DMS114 treated with DMSO at 0.1 percent for 48 hours (cell line): Measurements from ENCODE around the gene MEGF9.
"Not testable (repeated sequence)": the region's sequence is repeated elsewhere in the genome, so short reads cannot be mapped to it uniquely, and the experiment has no call there.

ENCODE experiments used
- DNase-seq: peaks from one replicate; lab custom pipeline; 2025; ENCODE audit not compliant: unreplicated experiment; lab: John Stamatoyannopoulos, UW

The MEGF9 gene

GRCh38 chr9:120662513-120662912 is 51.8 kb downstream of the MEGF9 start:
- no peak for DNase-seq

DNA sequence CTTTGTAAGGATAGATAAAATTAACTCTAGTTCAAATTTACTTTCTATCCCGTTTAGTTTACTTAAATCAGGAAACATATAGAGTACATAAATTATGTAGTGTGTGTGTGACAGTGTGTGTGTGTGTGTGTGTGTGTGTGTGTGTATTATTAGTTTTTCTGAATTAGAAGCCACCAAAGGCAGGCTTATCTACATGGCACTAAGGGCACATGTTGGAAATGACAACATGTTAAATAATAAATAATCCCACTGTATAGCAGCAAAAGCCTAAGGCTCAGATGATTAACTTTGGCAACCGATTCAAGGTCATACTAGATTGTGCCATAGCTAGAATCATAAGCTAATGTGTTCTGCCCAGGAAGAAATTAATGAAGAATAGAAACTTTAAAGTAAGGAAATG is 54.6 kb downstream of the MEGF9 start:
- no peak for DNase-seq

DNA sequence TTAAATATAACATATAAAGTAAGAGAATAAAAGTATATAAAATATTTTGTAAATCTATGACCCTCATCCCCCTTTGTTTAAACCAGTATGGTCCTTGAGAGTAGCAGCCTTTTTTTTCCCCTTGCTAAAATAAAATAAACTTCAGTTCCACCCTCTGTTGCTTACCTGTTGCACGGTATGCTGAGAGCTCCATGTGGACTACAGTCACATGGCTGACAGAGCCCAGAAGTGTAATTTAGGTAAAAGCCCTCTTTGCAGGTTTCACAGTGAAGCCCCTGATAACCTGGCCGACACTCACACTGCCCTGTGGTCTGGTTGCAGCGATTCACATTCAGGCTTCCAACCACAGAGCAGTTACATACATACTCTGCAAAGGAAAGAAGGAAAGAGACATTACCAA is 55.1 kb downstream of the MEGF9 start:
- DNase-seq, result no peak

DNA sequence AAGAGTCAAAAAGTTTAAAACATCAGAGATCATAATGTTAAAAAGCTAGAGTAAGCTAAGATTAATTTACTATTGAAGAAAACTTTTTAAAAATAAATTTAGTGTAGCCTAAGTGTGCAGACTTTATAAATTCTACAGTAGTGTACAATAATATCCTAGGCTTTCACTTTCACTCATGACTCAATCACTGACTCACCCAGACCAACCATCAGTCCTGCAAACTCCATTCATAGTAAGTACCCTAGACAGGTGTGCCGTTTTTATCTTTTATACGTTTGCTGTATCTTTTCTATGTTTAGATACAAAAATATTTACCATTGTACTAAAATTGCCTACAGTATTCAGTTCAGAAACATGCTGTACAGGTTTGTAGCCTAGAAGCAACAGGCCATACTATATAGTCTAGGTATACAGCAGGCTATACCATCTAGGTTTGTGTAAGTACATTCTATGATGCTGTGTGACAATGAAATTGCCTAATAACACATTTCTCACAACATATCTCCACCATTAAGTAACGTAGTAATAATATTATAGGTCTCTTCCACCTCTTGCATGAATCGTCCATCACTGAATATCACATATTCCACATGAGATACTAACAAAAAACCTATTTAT is 59.2 kb downstream of the MEGF9 start:
- no peak for DNase-seq

GRCh38 chr9:120654272-120654671 is 60.0 kb downstream of the MEGF9 start:
- DNase-seq, result no peak

DNA sequence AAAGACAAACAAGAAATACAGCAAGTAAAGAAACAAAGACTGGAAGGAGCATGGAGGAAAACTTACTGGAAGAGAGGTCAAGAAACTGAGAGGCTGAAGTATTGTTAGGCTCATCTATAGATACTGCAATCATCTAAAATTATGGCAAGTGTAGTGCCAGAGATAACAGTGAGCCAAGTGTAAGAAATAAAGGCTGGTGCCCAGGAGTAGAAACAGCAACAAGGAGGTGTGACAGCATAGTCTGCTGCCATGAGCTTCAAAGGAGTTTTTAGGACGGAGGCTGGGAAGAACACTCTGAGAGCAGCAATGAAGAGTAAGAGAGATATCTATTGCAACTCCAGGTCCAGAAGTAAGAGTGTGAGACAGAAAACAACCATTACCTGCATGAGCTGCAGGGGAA is 60.5 kb downstream of the MEGF9 start:
- no peak for DNase-seq

GRCh38 chr9:120652934-120653333 is 61.3 kb downstream of the MEGF9 start:
- DNase-seq, result no peak

DNA sequence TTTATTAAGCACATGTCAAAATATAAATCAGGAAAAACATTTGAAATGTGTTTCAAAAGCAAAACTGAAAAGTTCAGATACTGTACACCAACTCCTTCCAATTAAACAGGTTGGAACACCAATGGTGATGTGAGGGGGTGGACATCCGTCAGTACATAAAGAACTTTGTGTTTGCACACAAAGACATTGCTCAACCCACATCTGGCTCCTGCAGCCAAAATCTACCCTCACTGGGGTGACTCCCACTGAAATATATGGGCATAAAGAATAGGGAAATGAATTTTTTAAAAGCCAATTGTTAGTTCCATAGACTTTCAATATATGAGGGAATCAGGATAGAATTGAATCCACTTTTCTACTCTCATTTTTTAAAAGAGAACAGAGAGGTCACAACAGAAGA is 63.9 kb downstream of the MEGF9 start:
- no peak for DNase-seq

DNA sequence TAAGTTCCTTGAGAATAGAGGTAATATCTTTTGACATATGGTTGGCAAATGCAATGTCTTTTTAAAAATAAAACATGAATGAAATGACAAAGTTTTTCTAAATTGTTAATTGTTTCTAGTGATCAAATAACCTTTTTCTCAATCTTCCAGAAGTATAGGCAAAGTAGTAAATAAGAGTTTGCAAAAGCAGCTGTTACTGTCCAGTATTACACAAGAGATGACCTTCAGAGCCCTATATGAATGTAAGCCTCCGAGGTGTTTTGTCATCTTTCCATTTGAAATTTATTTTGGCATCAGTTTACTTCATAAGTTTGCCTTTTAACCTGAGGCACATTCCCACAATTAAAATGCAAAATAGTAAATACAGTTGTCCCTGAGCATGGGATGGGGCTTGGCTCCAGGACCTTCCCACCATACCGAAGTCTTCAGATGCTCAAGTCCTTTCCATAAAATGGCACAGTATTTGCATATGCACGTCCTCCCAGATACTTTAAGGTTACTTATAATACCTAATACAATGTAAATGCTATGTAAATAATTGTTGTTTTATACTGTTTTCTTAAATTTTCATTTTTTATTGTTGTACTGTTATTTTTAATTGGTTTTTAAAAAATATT is 65.6 kb downstream of the MEGF9 start:
- DNase-seq, result no peak

DNA sequence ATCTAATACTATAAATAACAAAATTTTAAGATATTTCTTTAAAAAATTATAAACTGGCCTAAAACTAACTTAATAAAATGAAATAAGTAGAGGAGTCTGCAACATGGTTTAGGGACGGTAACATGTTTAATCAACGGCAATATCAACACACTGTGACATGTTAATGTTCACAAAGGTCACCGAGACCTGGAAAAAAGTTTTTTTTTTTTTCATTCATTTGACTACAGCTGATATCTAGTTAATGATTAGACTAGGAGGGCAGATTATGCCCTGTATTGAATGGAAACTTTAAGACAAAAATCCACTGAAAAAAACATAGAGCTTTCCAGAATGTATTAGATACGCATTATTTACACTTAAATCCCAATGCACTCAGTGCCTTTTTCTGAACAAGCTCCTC is 67.3 kb downstream of the MEGF9 start:
- DNase-seq, result no peak

- no peak for DNase-seq
Observed at GRCh38 chr9:120645760-120646159, 68.5 kb downstream of the MEGF9 start.

GRCh38 chr9:120643061-120643460 is 71.2 kb downstream of the MEGF9 start:
- DNase-seq, result no peak

DNA sequence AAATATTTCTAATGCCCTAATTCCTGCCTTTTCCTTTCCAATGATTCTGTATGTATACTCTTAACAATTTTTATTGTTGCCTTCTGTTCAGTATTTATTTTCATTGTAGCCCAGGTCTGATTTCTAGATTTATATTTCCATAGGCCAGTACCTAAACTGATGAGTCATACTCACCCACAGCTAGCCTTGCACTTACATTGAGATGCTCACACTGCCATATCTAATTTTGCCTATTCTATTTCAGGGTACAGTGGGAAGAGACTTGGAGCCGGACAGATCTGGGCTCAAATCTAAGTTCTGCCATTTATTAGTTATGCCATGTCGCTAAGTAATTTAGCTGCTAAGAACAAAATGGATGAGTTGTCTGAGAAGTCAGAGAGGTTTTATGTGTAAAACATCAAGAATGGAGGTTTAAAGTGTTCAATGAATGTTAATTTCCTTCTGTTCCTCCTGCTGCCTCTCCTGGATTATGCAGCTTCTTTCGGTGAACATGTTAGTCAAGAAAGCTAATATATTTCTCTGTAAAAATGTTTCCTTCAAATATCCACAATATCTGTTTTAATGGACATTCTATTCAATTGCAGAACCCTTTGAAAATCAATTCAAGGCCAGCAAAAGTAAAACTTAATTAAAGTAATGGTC is 72.0 kb downstream of the MEGF9 start:
- no peak for DNase-seq

DNA sequence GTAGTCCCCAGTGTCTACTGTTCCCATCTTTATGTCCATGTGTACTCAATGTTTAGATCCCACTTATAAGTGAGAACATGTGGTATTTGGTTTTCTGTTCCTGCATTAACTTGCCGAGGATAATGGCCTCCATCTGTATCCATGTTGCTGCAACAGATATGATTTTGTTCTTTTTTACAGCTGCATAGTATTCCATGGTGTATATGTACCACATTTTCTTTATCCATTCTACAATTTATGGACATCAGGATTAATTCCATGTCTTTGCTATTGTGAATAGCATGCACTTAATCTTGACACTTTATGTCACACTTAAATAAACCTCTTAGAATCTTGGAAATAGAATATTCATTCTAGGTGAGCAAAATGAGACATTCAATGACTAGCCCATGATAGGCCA is 73.4 kb downstream of the MEGF9 start:
- not testable (repeated sequence) for DNase-seq

DNA sequence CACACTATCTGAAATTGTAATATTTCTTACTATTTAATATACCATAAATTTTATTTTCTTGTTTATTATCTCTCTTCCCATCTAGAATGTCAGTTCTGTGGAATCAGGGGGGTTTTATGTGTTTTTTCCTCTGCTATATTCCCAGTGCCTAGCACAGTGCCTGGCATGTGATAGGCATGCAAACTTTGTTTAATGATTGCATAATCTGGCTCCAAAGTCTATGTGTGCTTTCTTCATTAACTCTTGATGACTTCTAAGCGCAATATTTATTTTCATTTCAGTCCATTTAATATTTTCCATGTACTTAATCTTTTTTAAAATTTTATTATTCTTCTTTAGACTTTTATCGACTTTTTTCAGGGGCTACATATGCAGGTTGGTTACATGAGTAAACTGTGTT is 73.9 kb downstream of the MEGF9 start:
- no peak for DNase-seq

- DNase-seq, result no peak
Observed at GRCh38 chr9:120637919-120638318, 76.4 kb downstream of the MEGF9 start.

- no peak for DNase-seq
Observed at GRCh38 chr9:120636194-120636957, 77.9 kb downstream of the MEGF9 start.

- DNase-seq, result no peak
Observed at GRCh38 chr9:120635011-120635410, 79.3 kb downstream of the MEGF9 start.

- no peak for DNase-seq
Observed at GRCh38 chr9:120630333-120630732, 83.9 kb downstream of the MEGF9 start.

DNA sequence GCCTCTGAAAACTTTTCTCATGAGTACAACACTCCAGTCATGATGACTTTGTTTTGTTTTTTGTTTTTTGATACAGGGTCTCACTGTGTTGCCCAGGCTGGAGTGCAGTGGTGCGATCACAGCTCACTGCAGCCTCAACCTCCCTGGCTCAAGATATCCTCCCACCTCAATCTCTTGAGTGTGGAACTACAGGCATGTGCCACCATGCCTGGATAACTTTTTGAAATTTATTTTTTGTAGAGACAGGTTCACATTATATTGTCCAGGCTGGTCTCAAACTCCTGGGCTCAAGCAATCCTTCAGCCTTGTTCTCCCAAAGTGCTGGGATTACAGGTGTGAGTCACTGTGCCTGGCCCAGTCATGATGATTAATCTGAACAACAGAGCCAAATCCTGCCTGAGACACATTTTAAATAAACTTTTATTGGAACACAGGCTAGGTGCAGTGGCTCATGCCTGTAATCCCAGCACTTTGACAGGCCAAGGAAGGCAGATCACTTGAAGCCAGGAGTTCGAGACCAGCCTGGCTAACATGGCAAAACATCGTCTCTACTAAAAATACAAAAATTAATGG is 85.3 kb downstream of the MEGF9 start:
- DNase-seq, result not testable (repeated sequence)

DNA sequence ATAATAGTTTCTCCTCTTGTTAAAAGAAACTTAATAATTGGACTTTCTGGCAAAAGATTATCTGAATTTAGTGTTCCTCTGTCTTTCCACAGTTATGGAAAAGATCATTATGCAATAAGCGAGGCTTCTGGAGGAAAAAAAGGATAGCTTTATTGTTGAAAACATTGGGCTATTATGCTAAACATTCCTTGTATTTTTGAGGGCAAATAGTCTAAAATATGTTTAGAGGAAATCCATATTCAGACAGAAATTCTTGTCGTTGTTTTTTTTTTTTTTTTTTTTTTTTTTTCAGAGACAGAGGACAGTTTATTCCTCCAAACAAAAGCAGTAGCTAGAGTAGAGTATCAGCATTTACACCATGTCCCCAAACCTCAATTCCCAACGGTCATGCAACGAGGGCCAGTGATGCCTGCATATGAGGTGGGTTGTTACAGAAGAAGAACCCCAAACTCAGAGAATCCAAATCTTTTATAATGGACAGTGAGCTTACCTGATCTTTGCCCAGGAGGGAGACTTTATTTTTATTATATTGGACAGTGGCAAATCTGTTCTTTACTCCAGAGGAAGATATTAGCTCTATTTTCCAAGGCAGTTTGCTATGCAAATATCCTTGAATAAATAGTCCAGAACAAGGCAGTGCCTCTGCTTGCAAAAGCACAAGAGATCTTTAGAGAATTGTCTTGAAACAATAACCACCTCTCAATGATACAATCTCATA is 85.9 kb downstream of the MEGF9 start:
- DNase-seq, result no peak
